ENCODE results near the gene STARD10.

Gene STARD10

DNA sequence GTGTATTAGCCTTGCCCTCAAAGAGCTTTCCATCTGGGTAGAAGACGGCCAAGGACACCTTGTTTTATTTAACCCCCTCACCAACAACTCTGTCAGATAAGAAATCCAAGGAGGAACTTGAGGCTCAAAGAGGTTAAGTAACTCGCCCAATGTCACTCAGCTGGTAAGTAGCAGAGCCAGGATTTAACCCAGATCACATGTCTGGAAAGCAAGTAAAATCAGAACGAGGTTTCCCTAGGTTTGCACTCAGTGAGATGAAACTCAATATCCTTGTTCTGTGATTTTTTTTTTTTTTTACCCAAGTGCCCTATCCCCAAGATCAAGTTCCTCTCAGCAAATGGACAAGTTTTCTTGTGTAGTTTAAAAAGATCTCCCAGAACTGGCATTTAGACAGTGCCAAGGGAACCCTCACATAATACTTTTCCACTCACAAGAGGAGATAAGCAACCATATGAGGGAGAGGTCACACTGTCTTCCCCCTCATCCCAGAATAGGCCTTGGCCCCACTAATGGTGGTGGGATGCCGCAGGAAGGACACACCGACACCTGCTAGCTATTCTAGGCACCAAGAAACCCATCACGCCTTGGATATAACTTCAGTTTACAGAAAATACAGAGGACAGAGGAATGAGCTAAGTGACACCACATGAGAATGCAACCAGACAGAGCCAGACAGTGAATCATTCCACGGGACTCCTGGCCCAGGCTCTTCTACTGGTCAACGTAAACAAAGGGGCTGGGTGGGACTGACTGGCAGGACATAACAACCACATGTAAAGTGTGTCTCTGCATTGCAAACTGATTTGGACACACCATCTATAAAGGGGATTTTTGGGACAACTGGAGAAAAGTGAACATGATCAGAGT is 33.1 kb downstream of the STARD10 start:
- no peak for DNase-seq

DNA sequence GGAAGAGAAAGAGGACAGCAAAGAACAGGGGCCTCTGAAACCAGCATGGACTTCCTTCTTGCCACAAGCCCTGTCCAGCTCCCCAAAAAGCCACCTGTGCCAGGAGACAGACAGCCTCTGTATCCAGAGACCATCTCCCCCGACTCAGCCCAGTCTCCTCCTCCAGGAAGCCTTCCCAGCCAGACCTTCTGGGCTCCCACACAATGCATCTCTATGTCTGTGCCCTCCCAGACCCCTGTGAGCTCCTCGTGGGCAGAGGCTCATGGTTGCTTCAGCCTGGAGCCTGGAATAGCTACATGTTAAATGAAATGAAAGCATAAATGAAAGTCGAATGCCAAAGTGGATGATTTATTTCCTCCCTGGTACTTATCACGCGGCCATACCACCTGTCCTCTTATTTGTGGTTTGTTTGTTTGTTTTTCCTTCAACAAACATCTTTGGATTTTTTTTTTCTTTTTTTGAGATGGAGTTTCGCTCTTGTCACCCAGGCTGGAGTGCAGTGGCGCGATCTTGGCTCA is 34.3 kb downstream of the STARD10 start:
- peaks cover 5% of the 10 kb centered on the region; the same call in 1 of the 2 replicates for H3K36me3 ChIP-seq
- no peak for DNase-seq
- H3K4me3 ChIP-seq (ENCODE audit: low read depth, low read length): no peak overlapping the region
- H3K27me3 ChIP-seq (ENCODE audit: insufficient read depth, low read depth, severe bottlenecking): no peaks in the 10 kb centered on the region
- TF ChIP-seq, protein P1, sequence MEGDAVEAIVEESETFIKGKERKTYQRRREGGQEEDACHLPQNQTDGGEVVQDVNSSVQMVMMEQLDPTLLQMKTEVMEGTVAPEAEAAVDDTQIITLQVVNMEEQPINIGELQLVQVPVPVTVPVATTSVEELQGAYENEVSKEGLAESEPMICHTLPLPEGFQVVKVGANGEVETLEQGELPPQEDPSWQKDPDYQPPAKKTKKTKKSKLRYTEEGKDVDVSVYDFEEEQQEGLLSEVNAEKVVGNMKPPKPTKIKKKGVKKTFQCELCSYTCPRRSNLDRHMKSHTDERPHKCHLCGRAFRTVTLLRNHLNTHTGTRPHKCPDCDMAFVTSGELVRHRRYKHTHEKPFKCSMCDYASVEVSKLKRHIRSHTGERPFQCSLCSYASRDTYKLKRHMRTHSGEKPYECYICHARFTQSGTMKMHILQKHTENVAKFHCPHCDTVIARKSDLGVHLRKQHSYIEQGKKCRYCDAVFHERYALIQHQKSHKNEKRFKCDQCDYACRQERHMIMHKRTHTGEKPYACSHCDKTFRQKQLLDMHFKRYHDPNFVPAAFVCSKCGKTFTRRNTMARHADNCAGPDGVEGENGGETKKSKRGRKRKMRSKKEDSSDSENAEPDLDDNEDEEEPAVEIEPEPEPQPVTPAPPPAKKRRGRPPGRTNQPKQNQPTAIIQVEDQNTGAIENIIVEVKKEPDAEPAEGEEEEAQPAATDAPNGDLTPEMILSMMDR (IDR thresholded peaks at IDR 0.05; ENCODE audit: low read depth, low read length): no peak
- no peak overlapping the region for H3K27ac ChIP-seq
- H3K9me3 ChIP-seq (ENCODE audit: severe bottlenecking): no peaks in the 10 kb centered on the region

More for the DNA sequence above, 33.1 kb downstream of the STARD10 start:
- TF ChIP-seq, protein P1 (IDR thresholded peaks at IDR 0.05; ENCODE audit: low read depth, low read length): no peak
- Histone ChIP-seq H3K27me3 (ENCODE audit: insufficient read depth, low read depth, severe bottlenecking) (no peaks in the 10 kb centered on the region), H3K4me3 (ENCODE audit: low read depth, low read length) (no peak overlapping the region), H3K9me3 (ENCODE audit: severe bottlenecking) (no peaks in the 10 kb centered on the region), H3K36me3 (peaks cover 5% of the 10 kb centered on the region; the same call in 1 of the 2 replicates), H3K27ac (no peak overlapping the region)

DNA sequence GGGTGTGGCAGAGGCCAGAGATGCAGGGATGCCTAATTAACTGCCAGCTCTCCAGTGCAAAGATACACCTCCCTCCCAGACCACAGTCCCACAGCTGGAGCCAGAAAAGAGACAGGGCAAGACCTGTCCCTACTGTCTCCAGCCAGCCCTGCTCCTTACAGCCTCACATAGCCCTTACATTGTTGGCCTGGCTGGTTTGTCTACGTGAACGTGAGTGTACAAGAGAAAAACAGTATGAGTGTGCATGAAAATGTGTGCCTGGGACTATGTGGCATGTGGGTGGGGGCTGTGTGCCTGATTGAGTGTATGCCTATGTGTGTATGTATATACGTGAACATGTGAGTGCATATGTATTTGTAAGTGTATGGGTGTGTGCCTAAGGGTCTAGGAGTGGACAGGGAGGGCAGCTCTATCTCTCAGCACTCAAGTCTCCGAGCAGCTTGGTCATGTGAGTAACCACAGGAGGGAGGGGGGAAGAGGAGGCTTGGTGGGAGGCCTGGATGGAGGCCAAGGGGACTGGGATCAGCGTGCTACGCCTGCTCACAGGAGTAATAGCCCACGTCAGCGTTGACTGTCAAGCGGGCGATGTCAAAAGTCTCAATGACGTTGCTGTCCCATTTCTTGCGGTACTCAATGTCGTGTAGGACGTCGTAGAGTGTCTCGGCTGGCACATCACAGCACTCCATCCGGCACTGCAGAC is 35.0 kb downstream of the STARD10 start:
- TF ChIP-seq, protein P1 (IDR thresholded peaks at IDR 0.05; ENCODE audit: low read depth, low read length): no peak
- Histone ChIP-seq H3K9me3 (ENCODE audit: severe bottlenecking) (no peaks in the 10 kb centered on the region), H3K27ac (no peak overlapping the region), H3K36me3 (peaks cover 5% of the 10 kb centered on the region; the same call in 1 of the 2 replicates), H3K4me3 (ENCODE audit: low read depth, low read length) (no peak overlapping the region), H3K27me3 (ENCODE audit: insufficient read depth, low read depth, severe bottlenecking) (no peaks in the 10 kb centered on the region)
- DNase-seq: no peak

DNA sequence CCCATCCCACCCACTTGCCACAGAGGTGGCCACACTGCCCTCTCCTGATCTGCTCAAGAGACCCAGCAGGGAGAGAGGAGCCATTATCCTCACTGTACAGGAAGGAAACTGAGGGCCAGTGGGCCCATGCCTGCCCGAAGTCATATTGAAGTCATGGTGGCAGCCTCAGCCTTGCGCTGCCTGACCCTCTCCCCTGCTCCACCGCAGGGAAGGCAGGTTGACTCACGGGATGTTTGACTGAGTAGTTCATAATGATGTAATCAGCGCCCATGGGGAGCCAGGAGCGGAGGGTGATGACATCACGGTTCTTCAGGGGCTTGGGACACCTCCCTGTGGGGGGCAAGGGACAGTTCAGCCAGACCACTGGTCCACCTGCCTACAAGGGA is 35.5 kb downstream of the STARD10 start:
- Histone ChIP-seq H3K27me3 (ENCODE audit: insufficient read depth, low read depth, severe bottlenecking) (no peaks in the 10 kb centered on the region), H3K27ac (no peak overlapping the region), H3K36me3 (peaks cover 5% of the 10 kb centered on the region; the same call in 1 of the 2 replicates), H3K4me3 (ENCODE audit: low read depth, low read length) (no peak overlapping the region), H3K9me3 (ENCODE audit: severe bottlenecking) (no peaks in the 10 kb centered on the region)
- DNase-seq: no peak
- TF ChIP-seq, protein P1 (IDR thresholded peaks at IDR 0.05; ENCODE audit: low read depth, low read length): no peak

DNA sequence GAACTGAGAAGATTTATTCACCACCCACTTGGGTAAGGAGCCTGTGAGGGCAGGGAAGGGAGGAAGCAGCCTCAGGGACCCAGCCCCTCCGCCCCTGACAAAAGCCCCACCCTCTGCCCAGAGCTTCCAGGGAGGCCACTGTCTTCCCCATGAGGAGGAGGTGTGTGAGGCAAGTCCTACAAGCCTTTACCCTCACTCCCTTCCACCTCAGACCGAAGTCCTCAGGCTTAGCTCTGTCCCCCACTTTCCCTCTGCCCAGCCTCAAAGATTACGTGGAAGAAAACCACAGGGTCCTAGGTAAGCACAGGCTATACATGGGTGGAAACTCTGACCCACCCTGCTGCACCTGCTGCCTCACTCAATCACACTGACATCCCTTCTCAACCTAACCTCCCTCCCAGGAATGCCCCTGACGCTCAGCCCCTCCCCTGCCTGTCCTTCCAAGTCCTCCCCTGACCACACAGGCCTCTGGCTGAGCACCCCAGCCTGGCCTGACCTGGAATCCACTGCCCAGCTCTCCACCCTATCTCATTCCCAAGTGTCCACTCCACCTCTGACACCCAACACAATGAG is 38.0 kb downstream of the STARD10 start:
- no peak overlapping the region for H3K27ac ChIP-seq
- TF ChIP-seq, protein P1 (IDR thresholded peaks at IDR 0.05; ENCODE audit: low read depth, low read length): no peak
- H3K9me3 ChIP-seq (ENCODE audit: severe bottlenecking): no peaks in the 10 kb centered on the region
- DNase-seq: no peak
- H3K27me3 ChIP-seq (ENCODE audit: insufficient read depth, low read depth, severe bottlenecking): no peaks in the 10 kb centered on the region
- H3K36me3 ChIP-seq: peaks cover 5% of the 10 kb centered on the region; the same call in 1 of the 2 replicates
- no peak overlapping the region for H3K4me3 ChIP-seq (ENCODE audit: low read depth, low read length)

Data from WERI-Rb-1 (cell line).